ENCODE results near the gene MRPL55. TPM values are rescaled to one million over a fixed set of nuclear protein-coding genes. Genes with fewer than 3 reads are reported as not detected.

The MRPL55 gene
- total and polyA plus RNA-seq, 2 of the 13 experiments (the other 11 are each of a cell fraction or from before 2014, with no cell fraction given): 58.6 to 92.9 TPM

- Histone ChIP-seq H3K9me3 (ENCODE audit: low read length) (peaks cover 26% of the 10 kb centered on the region), H3K4me3 (replicated peaks in 1 of 3; ENCODE audit: insufficient read depth in 1 of 3, low read depth in 2 of 3, low read length in 3 of 3) (no peak overlapping the region), H3K27me3 (ENCODE audit: control insufficient read depth in 1 of 2, insufficient read depth in 2 of 2, low read length in 2 of 2) (no peaks in the 10 kb centered on the region), H3K36me3 (replicated peaks in 1 of 2; ENCODE audit: control insufficient read depth in 1 of 2, insufficient read depth in 2 of 2, low read length in 2 of 2) (peaks cover 15 to 70% of the 10 kb centered on the region in 2 experiments; a peak in 4 of 5 replicates), H3K27ac (ENCODE audit: extremely low read length, insufficient read depth, low read length) (no peak overlapping the region), H4K20me1 (ENCODE audit: insufficient read depth, low read length) (peaks cover 100% of the 10 kb centered on the region), H3K4me2 (ENCODE audit: low read depth, low read length) (no peak overlapping the region), H3K79me2 (ENCODE audit: insufficient read depth, low read length) (peaks cover 100% of the 10 kb centered on the region), H3K4me1 (ENCODE audit: insufficient read depth, low read length) (peaks cover 57% of the 10 kb centered on the region), H3K9ac (ENCODE audit: insufficient read depth, low read depth, low read length) (no peak overlapping the region), H2AFZ (ENCODE audit: low read length) (no peak overlapping the region)
- ChIA-PET POLR2A (interaction anchor here (1.2 kb wide), 1 partner anchor 75 kb away, joined by 4 read pairs; the partner anchor contains the start of gene IBA57), CTCF (ENCODE audit: low intra/inter-chr PET ratio, low total read pairs) (no interaction called here)
- WGBS (ENCODE audit: low lambda C conversion rate): 56% methylated on average over 1 of the region's 2 CpGs
- BruUV-seq (replicated peaks): no TSS peak
- DNase-seq (ENCODE audit: low spot score) (no peak), FAIRE-seq (no peak), ATAC-seq (peak; percentile 47)
- intact Hi-C loops (cut with micrococcal nuclease; ENCODE audit: unreplicated experiment): no loop called here
- in situ Hi-C loops (cut with HindIII; ENCODE audit: extremely low pct_ligation_motif_present, low pct_unique_long_range_greater_than_20kb): no loop called here
- TF ChIP-seq AHDC1 (CRISPR knock-in tag; IDR thresholded peaks at IDR 0.05; ENCODE audit: borderline replicate concordance) (no peak), ZNF513 (CRISPR knock-in tag; conservative IDR thresholded peaks at IDR 0.05) (no peak), ZFAT (CRISPR knock-in tag; conservative IDR thresholded peaks at IDR 0.05) (no peak), ZNF124 (CRISPR knock-in tag; IDR thresholded peaks at IDR 0.05) (no peak), ZFX (CRISPR knock-in tag; IDR thresholded peaks at IDR 0.05; ENCODE audit: low read depth) (peak; percentile 18; the same call in 1 of the 2 replicates), STAT6 (CRISPR knock-in tag; IDR thresholded peaks at IDR 0.05; ENCODE audit: borderline replicate concordance) (no peak)
Observed at GRCh38 chr1:228090613-228091081, 18.5 kb downstream of the MRPL55 start.

Data from HepG2 (cell line).